GM04503 (cell line): ENCODE measurements around the gene FCGR3A.
"Not testable (repeated sequence)": the region's sequence is repeated elsewhere in the genome, so short reads cannot be mapped to it uniquely, and the experiment has no call there.

Experiments
- DNase-seq: peaks from one replicate; pipeline ENCODE4 v3.0.0-alpha.2; 2012; ENCODE audit warnings: low read depth

The FCGR3A gene

DNA sequence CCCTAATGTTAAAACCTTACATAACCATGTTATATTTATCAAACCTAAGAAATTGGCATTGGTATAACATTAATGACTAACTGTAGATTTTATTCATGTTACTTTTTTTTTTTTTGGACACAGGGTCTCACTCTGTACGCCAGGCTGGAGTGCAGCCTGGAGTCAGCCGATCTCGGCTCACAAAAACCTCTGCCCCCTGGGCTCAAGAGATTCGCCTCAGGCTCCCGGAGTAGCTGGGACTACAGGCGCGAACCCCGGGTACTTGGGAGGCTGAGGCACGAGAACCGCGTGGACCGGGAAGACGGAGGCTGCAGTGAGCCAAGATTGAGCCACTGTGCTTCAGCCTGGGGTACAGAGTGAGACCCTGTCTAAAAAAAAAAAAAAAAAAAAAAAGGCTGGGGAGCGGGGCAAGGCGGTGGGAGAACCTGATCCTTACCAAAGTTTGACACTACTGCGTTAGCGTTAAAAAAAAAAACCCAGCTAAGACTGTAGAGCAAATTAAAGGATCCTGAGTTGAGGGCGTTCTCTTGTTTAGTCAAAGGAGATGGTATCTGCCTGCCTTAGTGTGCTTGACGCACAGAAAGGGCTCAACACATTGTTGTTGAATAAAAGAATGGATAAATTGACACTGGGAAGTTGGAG lies 20.0 kb downstream of the FCGR3A start:
- DNase-seq: not testable (repeated sequence)

DNA sequence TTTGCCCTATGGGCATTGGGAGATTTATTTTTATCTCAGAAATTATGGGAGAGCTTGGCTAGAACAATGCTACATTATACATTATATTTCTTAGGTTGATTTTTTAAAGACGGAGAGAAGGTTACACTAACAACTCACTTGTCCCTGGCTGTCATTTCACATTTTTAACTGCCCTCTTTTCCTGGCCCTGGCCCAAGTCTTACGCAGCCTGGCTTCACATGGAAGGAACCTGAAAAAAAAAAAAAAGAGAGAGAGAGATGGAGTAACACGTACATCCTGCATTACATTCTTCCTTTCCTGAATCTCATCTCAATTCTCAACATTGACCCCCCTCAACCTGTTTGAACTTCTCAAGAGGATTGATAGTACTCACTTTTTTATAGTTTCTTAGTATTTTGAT lies 21.1 kb downstream of the FCGR3A start:
- DNase-seq: not testable (repeated sequence)

DNA sequence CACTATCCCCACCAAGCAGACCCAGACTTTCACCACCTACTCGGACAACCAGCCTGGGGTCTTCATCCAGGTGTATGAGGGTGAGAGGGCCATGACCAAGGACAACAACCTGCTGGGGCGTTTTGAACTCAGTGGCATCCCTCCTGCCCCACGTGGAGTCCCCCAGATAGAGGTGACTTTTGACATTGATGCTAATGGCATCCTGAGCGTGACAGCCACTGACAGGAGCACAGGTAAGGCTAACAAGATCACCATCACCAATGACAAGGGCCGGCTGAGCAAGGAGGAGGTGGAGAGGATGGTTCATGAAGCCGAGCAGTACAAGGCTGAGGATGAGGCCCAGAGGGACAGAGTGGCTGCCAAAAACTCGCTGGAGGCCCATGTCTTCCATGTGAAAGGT lies 23.7 kb downstream of the FCGR3A start:
- not testable (repeated sequence) for DNase-seq

DNA sequence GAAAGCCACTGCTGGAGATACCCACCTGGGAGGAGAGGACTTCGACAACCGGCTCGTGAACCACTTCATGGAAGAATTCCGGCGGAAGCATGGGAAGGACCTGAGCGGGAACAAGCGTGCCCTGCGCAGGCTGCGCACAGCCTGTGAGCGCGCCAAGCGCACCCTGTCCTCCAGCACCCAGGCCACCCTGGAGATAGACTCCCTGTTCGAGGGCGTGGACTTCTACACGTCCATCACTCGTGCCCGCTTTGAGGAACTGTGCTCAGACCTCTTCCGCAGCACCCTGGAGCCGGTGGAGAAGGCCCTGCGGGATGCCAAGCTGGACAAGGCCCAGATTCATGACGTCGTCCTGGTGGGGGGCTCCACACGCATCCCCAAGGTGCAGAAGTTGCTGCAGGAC lies 24.3 kb downstream of the FCGR3A start:
- DNase-seq: not testable (repeated sequence)

DNA sequence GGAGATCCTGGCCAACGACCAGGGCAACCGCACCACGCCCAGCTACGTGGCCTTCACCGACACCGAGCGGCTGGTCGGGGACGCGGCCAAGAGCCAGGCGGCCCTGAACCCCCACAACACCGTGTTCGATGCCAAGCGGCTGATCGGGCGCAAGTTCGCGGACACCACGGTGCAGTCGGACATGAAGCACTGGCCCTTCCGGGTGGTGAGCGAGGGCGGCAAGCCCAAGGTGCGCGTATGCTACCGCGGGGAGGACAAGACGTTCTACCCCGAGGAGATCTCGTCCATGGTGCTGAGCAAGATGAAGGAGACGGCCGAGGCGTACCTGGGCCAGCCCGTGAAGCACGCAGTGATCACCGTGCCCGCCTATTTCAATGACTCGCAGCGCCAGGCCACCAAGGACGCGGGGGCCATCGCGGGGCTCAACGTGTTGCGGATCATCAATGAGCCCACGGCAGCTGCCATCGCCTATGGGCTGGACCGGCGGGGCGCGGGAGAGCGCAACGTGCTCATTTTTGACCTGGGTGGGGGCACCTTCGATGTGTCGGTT lies 24.8 kb downstream of the FCGR3A start:
- not testable (repeated sequence) for DNase-seq

DNA sequence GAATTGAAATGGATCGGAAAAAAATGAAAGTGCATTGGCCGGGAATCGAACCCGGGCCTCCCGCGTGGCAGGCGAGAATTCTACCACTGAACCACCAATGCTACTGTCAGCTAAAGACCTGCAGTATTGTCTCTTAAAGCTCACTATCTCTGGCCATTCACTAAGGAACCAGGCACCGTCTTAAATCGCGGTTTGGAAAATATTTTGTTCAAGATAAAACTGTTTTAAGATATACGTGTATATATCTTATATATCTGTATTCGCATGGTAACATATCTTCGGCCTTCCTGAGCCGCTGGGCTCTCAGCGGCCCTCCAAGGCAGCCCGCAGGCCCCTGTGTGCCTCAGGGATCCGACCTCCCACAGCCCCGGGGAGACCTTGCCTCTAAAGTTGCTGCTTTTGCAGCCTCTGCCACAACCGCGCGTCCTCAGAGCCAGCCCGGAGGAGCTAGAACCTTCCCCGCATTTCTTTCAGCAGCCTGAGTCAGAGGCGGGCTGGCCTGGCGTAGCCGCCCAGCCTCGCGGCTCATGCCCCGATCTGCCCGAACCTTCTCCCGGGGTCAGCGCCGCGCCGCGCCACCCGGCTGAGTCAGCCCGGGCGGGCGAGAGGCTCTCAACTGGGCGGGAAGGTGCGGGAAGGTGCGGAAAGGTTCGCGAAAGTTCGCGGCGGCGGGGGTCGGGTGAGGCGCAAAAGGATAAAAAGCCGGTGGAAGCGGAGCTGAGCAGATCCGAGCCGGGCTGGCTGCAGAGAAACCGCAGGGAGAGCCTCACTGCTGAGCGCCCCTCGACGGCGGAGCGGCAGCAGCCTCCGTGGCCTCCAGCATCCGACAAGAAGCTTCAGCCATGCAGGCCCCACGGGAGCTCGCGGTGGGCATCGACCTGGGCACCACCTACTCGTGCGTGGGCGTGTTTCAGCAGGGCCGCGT lies 25.5 kb downstream of the FCGR3A start, which contains the start of gene HSPA6:
Gene HSPA6 (plus strand): TSS at position 724 of the 925 bp plus-strand sequence. CDS start 119 bp downstream, at position 843.
- not testable (repeated sequence) for DNase-seq

DNA sequence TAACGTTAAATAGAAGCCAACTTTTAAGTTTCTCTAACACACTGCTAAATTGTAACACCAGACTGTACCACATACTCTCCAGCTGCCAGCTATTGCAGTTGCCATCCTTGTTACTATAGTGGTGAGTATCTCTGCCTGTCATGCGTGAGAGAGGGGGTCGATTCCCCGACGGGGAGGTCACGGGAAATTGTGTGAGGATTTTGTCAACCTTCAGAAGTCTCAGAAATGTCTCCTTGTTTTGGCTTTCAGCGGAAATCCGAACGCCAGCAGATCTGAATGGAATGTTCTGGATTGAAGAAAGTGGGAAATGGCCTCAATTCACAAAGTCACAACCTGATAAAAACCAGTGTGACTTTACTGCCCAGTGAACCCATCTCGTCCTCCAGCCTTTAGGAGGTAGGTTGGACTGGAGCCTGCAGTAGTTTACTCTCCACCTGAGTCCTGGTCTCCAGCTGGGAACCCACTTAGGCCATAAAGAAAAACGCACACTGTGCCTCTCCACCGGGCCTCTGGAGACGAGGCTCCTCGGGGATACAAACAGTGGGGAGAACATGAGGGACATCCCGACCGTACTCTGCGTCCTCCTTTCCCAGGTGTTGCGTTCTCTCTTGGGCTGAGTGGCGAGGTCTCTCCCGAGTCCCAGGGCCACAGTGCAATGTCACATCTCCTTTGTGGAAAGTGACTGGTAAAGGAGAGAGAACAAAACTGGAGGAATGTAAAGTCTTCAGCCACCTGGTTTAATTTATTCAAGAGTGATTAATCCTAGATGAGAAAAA lies 26.4 kb downstream of the FCGR3A start:
- DNase-seq: not testable (repeated sequence)

DNA sequence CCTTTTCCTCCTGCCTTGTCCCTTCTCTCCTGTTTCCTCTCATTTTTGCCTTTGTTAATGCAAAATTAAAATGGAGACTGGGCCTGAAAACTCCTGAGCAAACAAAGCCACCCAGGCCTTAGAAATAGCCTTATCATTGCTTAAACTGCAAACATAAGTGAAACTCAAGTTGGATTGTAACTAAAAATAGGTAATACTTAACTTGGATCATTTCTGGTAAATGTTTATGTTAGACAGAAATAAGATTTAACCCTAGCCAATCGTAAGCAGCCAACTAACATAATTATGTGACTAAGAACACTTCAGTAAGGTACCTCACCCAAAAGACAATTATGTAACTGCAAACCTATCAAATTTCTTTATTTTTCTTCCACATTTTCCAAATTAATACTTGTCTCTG lies 35.7 kb downstream of the FCGR3A start:
- DNase-seq: not testable (repeated sequence)

DNA sequence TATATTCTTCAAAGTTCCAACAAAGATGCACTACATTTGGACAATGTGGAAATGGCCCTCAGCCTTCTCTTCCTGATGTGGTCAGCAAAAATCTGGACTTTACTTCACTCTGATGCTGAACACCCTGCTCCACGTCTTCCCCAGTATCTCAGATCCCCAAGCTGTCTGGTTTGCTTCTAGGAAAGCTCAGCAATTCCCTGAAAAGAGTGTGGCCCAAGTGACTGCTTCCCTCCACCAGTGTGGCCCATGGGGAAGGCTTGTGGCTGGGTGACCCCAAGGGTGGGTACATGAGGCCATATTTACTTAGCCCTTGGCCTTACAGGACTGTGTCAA lies 36.2 kb downstream of the FCGR3A start:
- not testable (repeated sequence) for DNase-seq

DNA sequence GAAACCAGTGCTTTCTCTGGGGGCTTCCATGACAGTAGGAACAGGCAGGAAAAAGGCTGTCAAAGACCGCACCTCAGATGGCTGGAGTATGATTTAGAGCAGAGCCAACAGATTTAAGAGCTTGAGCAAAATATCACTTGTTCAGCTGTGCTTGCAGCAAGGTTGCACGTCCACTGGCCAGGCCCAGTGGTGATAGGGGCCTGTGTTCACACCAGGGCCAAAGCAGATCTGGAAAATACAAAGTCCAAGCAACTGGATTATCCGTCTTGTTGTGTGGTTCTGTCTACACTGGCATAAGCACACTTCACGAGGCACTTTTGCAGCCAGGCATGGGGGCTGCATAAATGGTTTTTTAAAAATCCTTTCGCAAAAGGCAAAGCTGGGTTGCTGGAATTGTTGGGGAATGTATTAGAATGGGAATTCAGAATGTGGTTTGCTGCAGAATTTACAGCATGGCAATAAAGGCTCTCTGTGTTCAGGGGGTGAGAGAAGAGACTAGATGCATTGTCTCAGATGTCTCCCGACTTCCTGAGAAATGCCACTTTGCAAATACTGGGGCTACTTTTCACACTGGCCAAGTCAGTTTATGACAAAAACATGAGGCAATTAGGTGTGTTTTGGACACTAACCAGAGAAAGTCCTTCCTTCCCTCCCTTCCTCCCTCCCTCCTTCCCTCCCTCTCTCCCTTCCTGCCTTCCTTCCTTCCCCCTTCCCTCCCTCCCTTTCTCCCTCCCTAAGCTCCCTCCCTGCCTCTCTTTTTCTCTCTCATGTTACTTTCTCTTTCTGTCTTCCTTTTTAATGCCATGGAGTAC lies 36.8 kb downstream of the FCGR3A start:
- not testable (repeated sequence) for DNase-seq

DNA sequence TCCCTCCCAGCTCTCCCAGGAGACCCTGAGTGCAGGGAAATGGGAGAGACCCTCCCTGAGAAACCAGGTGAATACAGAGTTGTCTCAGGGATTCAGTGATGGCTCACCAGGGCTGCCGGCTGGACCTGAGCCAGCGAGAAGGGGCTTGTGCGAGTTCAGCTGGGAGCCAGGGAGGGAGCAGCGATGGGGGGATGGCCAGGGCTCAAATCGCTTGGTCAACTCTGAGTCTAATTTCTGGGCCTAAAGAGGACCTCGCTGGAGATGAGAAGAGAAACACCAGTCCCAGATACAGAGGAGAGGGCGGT lies 37.9 kb downstream of the FCGR3A start:
- no peak for DNase-seq

DNA sequence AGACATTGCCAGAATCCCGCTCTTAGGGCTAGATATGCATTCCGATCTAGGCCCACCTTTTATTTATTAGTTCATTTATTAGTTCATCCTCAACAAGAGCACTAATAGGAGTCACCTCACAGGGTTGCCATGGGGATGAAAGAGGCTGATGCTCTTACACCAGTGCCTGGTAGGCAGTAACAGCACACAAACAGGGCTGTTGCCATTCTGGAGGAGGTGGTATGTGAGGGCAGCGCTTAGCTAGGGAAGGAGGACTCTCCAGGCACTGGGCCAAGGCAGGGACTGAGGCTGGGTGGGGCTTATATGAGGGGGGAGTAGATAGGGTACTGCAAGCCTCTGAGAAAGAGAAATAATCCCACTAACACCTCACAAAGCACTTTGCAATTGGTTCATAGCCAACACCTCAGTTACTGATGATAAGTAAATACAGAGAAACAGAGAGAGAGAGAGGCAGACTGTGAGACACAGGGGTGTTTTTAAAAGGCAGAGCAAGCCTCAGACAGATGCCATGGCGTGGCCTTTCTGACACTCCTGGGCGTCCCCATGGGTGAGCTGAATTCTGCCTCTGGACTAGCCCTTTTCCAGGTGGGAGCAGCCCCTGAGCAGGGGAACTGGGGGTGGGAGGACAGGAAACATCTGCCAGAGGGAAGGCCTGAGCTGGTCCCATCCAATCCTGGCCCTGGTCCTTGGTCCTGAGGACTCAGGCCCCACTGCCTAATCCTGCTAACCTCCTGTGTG lies 38.4 kb downstream of the FCGR3A start:
- no peak for DNase-seq

DNA sequence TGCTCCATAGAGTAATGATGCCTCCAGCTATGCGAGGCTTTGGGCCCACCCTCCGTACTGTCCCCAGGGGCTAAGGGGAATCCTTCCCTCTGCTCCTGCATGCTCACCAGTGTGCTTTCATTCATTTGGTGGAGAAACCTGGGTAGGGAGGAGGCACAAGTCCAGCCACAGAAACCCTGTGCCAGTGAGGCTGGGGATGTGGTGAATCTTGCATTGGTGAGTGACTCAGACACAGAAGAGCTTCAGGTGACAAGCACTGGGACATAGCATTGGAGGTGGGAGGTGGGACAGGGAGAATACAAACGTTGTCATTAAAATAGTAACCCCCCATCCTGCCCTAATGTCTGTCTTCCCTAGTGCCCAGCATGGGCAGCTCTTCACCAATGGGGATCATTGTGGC lies 39.1 kb downstream of the FCGR3A start:
- DNase-seq: no peak

DNA sequence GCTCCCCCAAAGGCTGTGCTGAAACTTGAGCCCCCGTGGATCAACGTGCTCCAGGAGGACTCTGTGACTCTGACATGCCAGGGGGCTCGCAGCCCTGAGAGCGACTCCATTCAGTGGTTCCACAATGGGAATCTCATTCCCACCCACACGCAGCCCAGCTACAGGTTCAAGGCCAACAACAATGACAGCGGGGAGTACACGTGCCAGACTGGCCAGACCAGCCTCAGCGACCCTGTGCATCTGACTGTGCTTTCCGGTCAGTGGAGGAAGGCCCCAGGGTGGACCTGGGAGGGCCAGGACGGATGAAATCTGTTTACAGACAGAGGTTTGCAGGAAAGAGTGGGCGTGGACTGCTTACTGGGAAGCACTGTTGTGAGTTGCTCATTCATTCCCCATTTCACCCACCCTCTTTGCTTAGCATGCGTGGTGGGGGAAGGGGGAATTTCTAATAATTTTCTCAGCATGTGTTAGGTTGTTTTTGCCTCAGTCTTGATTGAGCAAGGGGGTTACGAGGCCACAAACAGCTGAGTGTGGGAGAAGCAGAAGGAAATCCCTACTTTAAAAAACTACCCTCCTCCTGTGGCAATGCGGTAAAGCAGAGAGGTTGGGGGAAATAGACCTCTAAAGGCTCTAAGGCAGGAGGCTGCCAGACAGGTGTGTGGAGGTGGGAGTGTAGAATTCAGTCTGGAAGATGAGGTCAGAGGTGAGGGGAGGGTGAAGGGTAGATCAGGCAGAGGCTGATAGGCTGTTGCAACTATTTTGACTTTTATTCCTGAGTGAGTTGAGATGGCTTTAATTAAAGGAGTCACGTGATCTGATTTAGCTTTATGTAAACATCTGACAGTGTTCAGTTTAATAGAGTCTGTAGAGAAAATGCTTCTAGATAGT lies 43.0 kb downstream of the FCGR3A start:
- DNase-seq: no peak

DNA sequence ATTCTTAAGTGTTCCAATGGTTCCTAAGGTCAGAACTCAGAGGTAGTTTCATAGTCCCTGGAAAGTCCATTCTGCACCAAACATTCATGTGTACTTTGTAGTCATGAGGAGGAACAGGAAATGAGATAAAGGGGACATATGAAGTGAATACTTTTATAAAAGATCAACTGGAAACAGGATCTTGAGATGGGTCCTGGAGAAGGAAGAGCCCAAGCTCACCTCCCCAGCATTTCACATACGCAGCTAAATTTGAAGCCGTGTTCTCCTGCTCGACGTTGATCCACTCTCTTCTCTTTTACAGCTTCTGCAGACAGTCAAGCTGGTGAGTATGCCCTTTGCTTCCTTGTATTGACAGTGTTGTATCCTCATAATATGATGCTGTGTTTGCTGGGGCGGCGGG lies 43.9 kb downstream of the FCGR3A start:
- no peak for DNase-seq

DNA sequence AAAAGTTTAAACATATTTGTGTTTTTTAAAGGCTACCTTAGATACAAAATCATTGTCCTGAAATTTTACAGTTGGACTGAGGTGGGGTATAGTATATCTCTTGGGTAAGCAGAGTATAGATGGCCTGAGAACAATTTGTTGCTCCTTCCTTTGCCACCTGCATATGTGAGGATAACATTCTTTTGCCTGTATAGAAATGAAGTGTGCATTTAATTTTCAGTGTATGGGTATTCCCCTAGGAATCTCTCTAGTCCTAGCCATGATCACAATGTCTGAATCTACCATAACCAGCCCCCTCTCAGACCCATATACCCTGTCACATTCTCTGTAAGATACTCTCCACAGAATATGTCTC lies 46.2 kb downstream of the FCGR3A start:
- DNase-seq: no peak

DNA sequence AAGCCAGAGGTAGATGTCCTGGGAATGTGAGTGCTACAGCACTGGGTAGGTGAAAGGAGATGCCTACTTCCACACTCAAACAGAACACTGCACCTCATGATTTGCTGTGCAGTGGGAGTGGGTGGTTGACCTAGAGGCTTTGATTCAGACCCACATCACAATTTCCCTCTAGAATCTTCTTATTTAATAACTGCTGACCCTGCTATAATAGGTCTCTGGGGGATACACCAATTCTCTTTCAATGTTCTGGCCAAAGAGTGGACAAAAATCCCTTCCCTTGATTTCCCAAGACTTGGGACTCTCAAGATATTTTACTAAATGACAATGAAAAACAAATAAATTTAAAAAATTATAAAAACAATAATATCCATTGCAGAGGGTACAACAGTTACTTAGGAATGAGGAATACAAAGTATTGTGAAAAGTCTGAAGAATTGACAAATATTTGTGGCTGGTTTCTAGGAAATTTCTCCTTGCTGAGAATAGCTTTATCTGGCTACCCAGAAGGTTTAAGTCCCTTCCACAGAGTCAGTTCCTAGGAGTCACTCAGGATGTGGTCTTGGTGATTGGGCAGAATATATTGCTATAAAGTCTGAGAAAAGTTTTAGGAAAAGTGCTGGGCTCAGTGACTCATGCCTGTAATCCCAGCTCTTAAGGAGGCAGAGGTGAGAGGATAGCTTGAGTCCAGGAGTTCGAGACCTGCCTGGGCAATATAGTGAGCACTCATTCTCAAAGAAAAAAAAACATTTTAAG lies 46.8 kb downstream of the FCGR3A start:
- DNase-seq: no peak

DNA sequence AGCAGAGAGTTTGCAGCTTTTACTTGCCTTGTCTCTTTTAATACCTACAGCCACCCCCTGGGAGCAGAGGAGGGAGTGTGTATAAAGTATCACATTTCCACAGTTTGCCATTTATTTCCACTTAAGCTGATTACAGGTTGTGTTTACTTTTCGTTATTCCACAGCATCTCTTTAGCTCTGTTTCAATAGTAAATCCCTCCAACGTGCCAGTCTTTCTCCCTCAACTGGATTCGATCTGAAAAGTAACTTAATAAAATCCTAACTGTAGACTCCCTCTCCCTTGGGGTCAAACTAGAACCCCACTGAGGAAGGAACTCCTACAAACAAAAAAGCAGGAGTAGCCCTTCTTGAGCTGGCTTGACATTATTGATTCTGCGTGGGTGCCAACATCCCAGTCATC lies 47.4 kb downstream of the FCGR3A start:
- DNase-seq: no peak

DNA sequence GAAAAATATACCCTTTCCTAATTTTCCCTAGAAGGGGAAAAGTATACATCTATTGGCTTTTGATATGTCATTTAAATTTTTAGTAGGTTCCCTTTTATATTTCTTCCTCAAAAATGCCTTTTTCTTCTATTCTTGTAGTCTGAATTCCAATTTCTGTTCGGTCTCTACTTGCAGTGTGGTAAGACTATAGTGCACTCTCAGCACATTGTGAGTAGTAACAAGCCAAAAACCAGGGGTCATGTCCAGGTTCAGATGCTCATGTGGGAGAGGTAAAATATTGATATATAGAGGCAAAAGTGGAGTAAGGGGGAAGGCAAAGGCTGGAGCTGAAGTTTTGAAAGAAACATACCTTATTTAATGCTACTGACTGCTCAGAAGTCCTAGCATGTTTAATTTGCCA lies 48.4 kb downstream of the FCGR3A start:
- no peak for DNase-seq
